HepG2 (cell line): ENCODE results near the gene CMIP. TPM values are rescaled to one million over a fixed set of nuclear protein-coding genes. Genes with fewer than 3 reads are reported as not detected.

ENCODE experiments used
- ARID4A ChIP-seq: sonication (generic); formaldehyde crosslinking; IDR thresholded peaks from 2 replicates; pipeline ENCODE4 v1.5.0; 2020; ENCODE audit warnings: mild to moderate bottlenecking, missing genetic modification reagents, borderline replicate concordance
- BHLHE40 ChIP-seq: IDR thresholded peaks from 2 replicates; pipeline ENCODE4 v1.6.1; 2011; ENCODE audit warnings: low read length, improper control_type of control experiment
- ERF ChIP-seq: IDR thresholded peaks from 2 replicates; pipeline ENCODE4 v1.6.1; 2018; ENCODE audit warnings: missing biosample characterization, missing genetic modification reagents
- GABPB1 ChIP-seq: IDR thresholded peaks from 2 replicates; pipeline ENCODE4 v1.6.1; 2016; ENCODE audit warnings: mild to moderate bottlenecking, missing genetic modification reagents, moderate library complexity, missing compliant biosample characterization
- GLI4 ChIP-seq: sonication (generic); formaldehyde crosslinking; IDR thresholded peaks from 2 replicates; pipeline ENCODE4 v1.5.1; 2020; ENCODE audit warnings: missing genetic modification reagents, mild to moderate bottlenecking, moderate library complexity, borderline replicate concordance
- HNF4A ChIP-seq: sonication (generic); formaldehyde crosslinking; IDR thresholded peaks from 2 replicates; pipeline ENCODE4 v1.4.0; 2020; ENCODE audit warnings: missing genetic modification reagents
- IRF9 ChIP-seq: sonication (generic); formaldehyde crosslinking; IDR thresholded peaks from 2 replicates; pipeline ENCODE4 v1.8.0; 2022; ENCODE audit warnings: missing genetic modification reagents, mild to moderate bottlenecking, borderline replicate concordance
- KMT2B ChIP-seq: IDR thresholded peaks from 2 replicates; pipeline ENCODE4 v1.6.1; 2016; ENCODE audit warnings: missing genetic modification reagents, missing compliant biosample characterization
- MIXL1 ChIP-seq: IDR thresholded peaks from 2 replicates; pipeline ENCODE4 v1.6.1; 2016
- NFKB2 ChIP-seq: sonication (generic); formaldehyde crosslinking; IDR thresholded peaks from 2 replicates; pipeline ENCODE4 v1.4.0; 2020; ENCODE audit warnings: missing genetic modification reagents, borderline replicate concordance
- PAX8 ChIP-seq: sonication (generic); formaldehyde crosslinking; IDR thresholded peaks from 2 replicates; pipeline ENCODE4 v1.8.0; 2022; ENCODE audit warnings: mild to moderate bottlenecking, missing genetic modification reagents, borderline replicate concordance
- SIX4 ChIP-seq: sonication (generic); formaldehyde crosslinking; IDR thresholded peaks from 2 replicates; pipeline ENCODE4 v1.4.0; 2020; ENCODE audit warnings: missing genetic modification reagents
- TCF7L2 ChIP-seq: IDR thresholded peaks from 2 replicates; pipeline ENCODE4 v1.6.1; 2011; ENCODE audit warnings: mild to moderate bottlenecking, low read depth, low read length, moderate library complexity
- TRAFD1 ChIP-seq: sonication (generic); formaldehyde crosslinking; IDR thresholded peaks from 2 replicates; pipeline ENCODE4 v1.5.1; 2020; ENCODE audit warnings: missing genetic modification reagents, mild to moderate bottlenecking, borderline replicate concordance
- ZBTB38 ChIP-seq: sonication (generic); formaldehyde crosslinking; IDR thresholded peaks from 2 replicates; pipeline ENCODE4 v1.5.1; 2020; ENCODE audit warnings: mild to moderate bottlenecking, missing genetic modification reagents
- ZBTB7B ChIP-seq: sonication (generic); formaldehyde crosslinking; IDR thresholded peaks from 2 replicates; pipeline ENCODE4 v1.4.0; 2020; ENCODE audit warnings: missing genetic modification reagents
- ZNF205 ChIP-seq: IDR thresholded peaks from 2 replicates; pipeline ENCODE4 v1.6.1; 2018; ENCODE audit warnings: missing biosample characterization, missing genetic modification reagents
- ZNF232 ChIP-seq: sonication (generic); formaldehyde crosslinking; IDR thresholded peaks from 2 replicates; pipeline ENCODE4 v1.4.0; 2020; ENCODE audit warnings: missing genetic modification reagents, borderline replicate concordance
- ZNF264 ChIP-seq: sonication (generic); formaldehyde crosslinking; IDR thresholded peaks from 2 replicates; pipeline ENCODE4 v1.4.0; 2020; ENCODE audit warnings: missing genetic modification reagents
- ZNF382 ChIP-seq: sonication (generic); formaldehyde crosslinking; IDR thresholded peaks from 2 replicates; pipeline ENCODE4 v1.5.0; 2020; ENCODE audit warnings: missing genetic modification reagents, mild to moderate bottlenecking, borderline replicate concordance
- ZNF570 ChIP-seq: sonication (generic); formaldehyde crosslinking; IDR thresholded peaks from 2 replicates; pipeline ENCODE4 v1.4.0; 2020; ENCODE audit warnings: mild to moderate bottlenecking, missing genetic modification reagents, borderline replicate concordance
- ZNF703 ChIP-seq: sonication (generic); formaldehyde crosslinking; IDR thresholded peaks from 2 replicates; pipeline ENCODE4 v1.5.1; 2020; ENCODE audit warnings: missing genetic modification reagents, mild to moderate bottlenecking, moderate library complexity, borderline replicate concordance
- ZNF766 ChIP-seq: sonication (generic); formaldehyde crosslinking; IDR thresholded peaks from 2 replicates; pipeline ENCODE4 v1.5.0; 2020; ENCODE audit warnings: missing genetic modification reagents, borderline replicate concordance
- ZNF839 ChIP-seq: sonication (generic); formaldehyde crosslinking; IDR thresholded peaks from 2 replicates; pipeline ENCODE4 v1.4.0; 2020; ENCODE audit warnings: missing genetic modification reagents, mild to moderate bottlenecking, borderline replicate concordance
- polyA plus RNA-seq, 8 experiments: library from polyadenylated mRNA; depleted of rRNA in 3 of 8; stranded (reverse) in 7 of 8; unstranded in 1 of 8; fragments of >200 nt; fragmentation: Illumina TruSeq in 4 of 8; extraction: Trizol in 4 of 8; gene quantifications; 2 replicates each; pipeline versions ENCODE4 v1.2.1 to v1.2.3, GENCODE V29; 2011 to 2016; ENCODE audit warnings: low read depth in 4 of 8, missing spikeins in 1 of 8, mixed read lengths in 1 of 8; ENCODE audit not compliant: insufficient read depth in 1 of 8
- total RNA-seq, 5 experiments: library from RNA; depleted of rRNA; stranded (reverse); fragments of >200 nt; fragmentation: Illumina TruSeq; extraction: Trizol; gene quantifications; 2 replicates each; pipeline ENCODE4 v1.2.3, GENCODE V29; 2016; ENCODE audit warnings: low read depth in 1 of 5

CMIP gene
- total and polyA plus RNA-seq, 2 of the 13 experiments (the other 11 are each of a cell fraction or from before 2014, with no cell fraction given): 10.9 to 18.1 TPM

GRCh38 chr16:81493755-81494433 lies 49.3 kb downstream of the CMIP start (continued):
- TF ChIP-seq ZNF766 (CRISPR knock-in tag): no peak
- no peak for TF ChIP-seq ZBTB7B
- no peak for TF ChIP-seq TCF7L2
- TF ChIP-seq ZNF839 (CRISPR knock-in tag): no peak
- no peak for TF ChIP-seq ZNF703 (CRISPR knock-in tag)
- TF ChIP-seq GABPB1 (CRISPR knock-in tag): peak; percentile 40; the same call in 1 of the 2 replicates
- no peak for TF ChIP-seq HNF4A (CRISPR knock-in tag)
- no peak for TF ChIP-seq KMT2B (CRISPR knock-in tag)
- 0 out of 2 replicates have a peak, but pooled peaks have one; percentile 32 for TF ChIP-seq SIX4 (CRISPR knock-in tag)
- no peak for TF ChIP-seq GLI4 (CRISPR knock-in tag)
- no peak for TF ChIP-seq ZNF264
- no peak for TF ChIP-seq ZNF382
- peak; percentile 94 for TF ChIP-seq ZBTB38 (CRISPR knock-in tag)
- TF ChIP-seq NFKB2: no peak
- no peak for TF ChIP-seq IRF9
- no peak for TF ChIP-seq ZNF570 (CRISPR knock-in tag)
- TF ChIP-seq PAX8 (CRISPR knock-in tag): no peak
- TF ChIP-seq ZNF205 (CRISPR knock-in tag): no peak
- TF ChIP-seq BHLHE40: peak; percentile 62
- TF ChIP-seq ERF (CRISPR knock-in tag): no peak
- TF ChIP-seq ARID4A: peak; percentile 24; the same call in 1 of the 2 replicates
- no peak for TF ChIP-seq ZNF232 (CRISPR knock-in tag)
- no peak for TF ChIP-seq TRAFD1 (CRISPR knock-in tag)
- no peak for TF ChIP-seq MIXL1
